Caki2 (cell line): ENCODE results near the gene SCNN1G. TPM values are rescaled to one million over a fixed set of nuclear protein-coding genes. Genes with fewer than 3 reads are reported as not detected.

ENCODE experiments used
- total RNA-seq: library from RNA; depleted of rRNA; stranded (reverse); fragments of >200 nt; shearing (Covaris generic); gene quantifications from 2 replicates; pipeline ENCODE4 v1.2.3, GENCODE V29; 2014; ENCODE audit warnings: low replicate concordance; rRNA removed

Gene SCNN1G
- total RNA-seq, 1 experiment from 2014 or later = 0.30 TPM

Other genes with a start within 250 kb of the SCNN1G start
- gene USP31, start 33.3 kb upstream of the SCNN1G start, total RNA-seq = 3.9 and 6.7 TPM in 2 replicates
- gene SCNN1B, start 119.6 kb downstream of the SCNN1G start, total RNA-seq = not detected in 2 replicates